Spinal cord (tissue), 10 donors: ENCODE measurements around the gene FOXL3. TPM values are rescaled to one million over a fixed set of nuclear protein-coding genes. Genes with fewer than 3 reads are reported as not detected.

Experiments used
- DNase-seq, 6 donors: peaks; one replicate each; pipeline versions ENCODE4 v3.0.0 to v3.0.0-alpha.2; 2013 to 2015; ENCODE audit warnings: low spot score in 6 of 6, low read depth in 4 of 6
- H3K27ac ChIP-seq: one replicate; pipeline ENCODE4 v1.5.1; 2013; ENCODE audit warnings: low read depth, low read length, control low read depth
- H3K27me3 ChIP-seq: one replicate; pipeline ENCODE4 v1.6.1; 2013; ENCODE audit warnings: low read length; ENCODE audit not compliant: control insufficient read depth, insufficient read depth
- H3K36me3 ChIP-seq: one replicate; pipeline ENCODE4 v1.6.1; 2013; ENCODE audit warnings: low read length; ENCODE audit not compliant: control insufficient read depth, insufficient read depth
- H3K4me1 ChIP-seq: one replicate; pipeline ENCODE4 v1.6.1; 2013; ENCODE audit warnings: low read length; ENCODE audit not compliant: control insufficient read depth, insufficient read depth
- H3K4me3 ChIP-seq: one replicate; pipeline ENCODE4 v1.5.1; 2013; ENCODE audit warnings: low read depth, low read length, control low read depth
- H3K9me3 ChIP-seq: one replicate; pipeline ENCODE4 v1.6.1; 2013; ENCODE audit warnings: low read length; ENCODE audit not compliant: control insufficient read depth, insufficient read depth
- WGBS: methylation state at CpG from one replicate; pipeline ENCODE4 v1.1.5; 2013; ENCODE audit warnings: missing lambda C conversion rate; ENCODE audit not compliant: insufficient coverage; 5-methylcytosine and 5-hydroxymethylcytosine counted together
- polyA plus RNA-seq, 2 donors: library from polyadenylated mRNA; unstranded; fragments of 120-200 nt; gene quantifications; one replicate each; pipeline ENCODE4 v1.2.1, GENCODE V29; 2013; ENCODE audit not compliant: insufficient read length in 2 of 2
- total RNA-seq, 2 donors: library from RNA; depleted of rRNA in 1 of 2; stranded (reverse); fragments of 120-200 nt in 1 of 2; fragments of >200 nt in 1 of 2; gene quantifications; one replicate each; pipeline versions ENCODE4 v1.2.3 to v1.2.4, GENCODE V29; 2013 to 2014
- donor health status: healthy.

FOXL3 gene
- total and polyA plus RNA-seq, 4 donors: 0.33 TPM; not detected in 3

DNA sequence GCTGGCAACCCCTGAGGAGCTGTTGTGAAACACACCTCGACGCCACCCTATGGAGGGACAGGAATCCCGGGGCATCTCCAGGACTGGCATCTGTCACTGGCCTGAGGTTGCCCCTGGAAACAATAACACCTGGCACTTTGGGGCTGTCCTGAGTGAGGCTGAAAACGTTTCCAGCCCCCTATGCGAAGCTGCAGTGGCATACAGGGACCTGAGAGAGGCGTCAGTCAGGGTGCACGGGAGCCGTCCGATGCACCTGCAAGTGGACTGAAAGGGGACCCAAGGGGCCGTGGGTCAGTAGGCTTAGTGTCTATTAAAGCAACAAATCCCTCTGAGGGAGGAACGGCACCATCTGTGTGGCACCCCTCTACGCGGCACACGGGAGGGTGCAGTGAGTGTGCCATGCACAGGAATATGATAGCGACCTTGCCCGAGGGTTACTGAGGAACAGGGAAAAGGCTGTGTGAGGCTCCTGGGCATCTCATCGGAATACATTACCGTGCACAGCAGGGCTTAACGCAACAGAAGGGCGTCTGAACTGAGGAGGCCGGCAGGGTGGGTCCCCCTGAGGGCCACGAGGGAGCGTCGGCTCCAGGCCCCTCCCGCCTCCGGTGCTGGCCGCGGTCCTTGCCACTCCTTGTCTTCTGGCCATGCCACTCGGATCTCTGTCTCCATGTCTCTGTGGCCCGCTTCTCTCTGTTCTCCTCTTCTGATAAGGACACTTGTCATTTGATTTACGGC is 50.4 kb downstream of the FOXL3 start:
- Histone ChIP-seq H3K36me3 (peaks cover 3% of the 10 kb centered on the region), H3K27ac (no peak overlapping the region), H3K4me1 (peaks cover 53% of the 10 kb centered on the region), H3K27me3 (peaks cover 6% of the 10 kb centered on the region), H3K9me3 (no peaks in the 10 kb centered on the region), H3K4me3 (no peak overlapping the region)
- no peak for DNase-seq
- 69% methylated on average over 31 of the region's 31 CpGs for WGBS

Other genes with a start within 250 kb of the FOXL3 start
- gene FAM20C, start 97.6 kb upstream of the FOXL3 start, total RNA-seq: 10 to 100 TPM; 17.1 to 27.9 TPM
- gene FAM20C, start 97.6 kb upstream of the FOXL3 start, polyA plus RNA-seq: 10 to 100 TPM; 53.6 to 58.8 TPM
- 10 to 100 TPM; 25.5 to 42.9 TPM for gene PDGFA, start 229.7 kb downstream of the FOXL3 start, total RNA-seq
- gene PDGFA, start 229.7 kb downstream of the FOXL3 start, polyA plus RNA-seq: 10 to 100 TPM; 73.8 to 76.8 TPM